Neural crest cell (in vitro differentiated cells): ENCODE measurements around the gene PTMA. TPM values are rescaled to one million over a fixed set of nuclear protein-coding genes. Genes with fewer than 3 reads are reported as not detected.
"Not testable (repeated sequence)": the region's sequence is repeated elsewhere in the genome, so short reads cannot be mapped to it uniquely, and the experiment has no call there.

Experiments used
- DNase-seq: peaks from one replicate; pipeline ENCODE4 v3.0.0; 2021; ENCODE audit warnings: low read depth, mixed read lengths, low spot score
- H3K27ac Mint-ChIP-seq: one replicate; pipeline ENCODE4 v1.8.0; 2021; ENCODE audit warnings: mild to moderate bottlenecking, mixed read lengths; ENCODE audit not compliant: unreplicated experiment
- H3K27me3 Mint-ChIP-seq: 2 replicates; pipeline ENCODE4 v1.8.0; 2021; ENCODE audit warnings: low read depth, mild to moderate bottlenecking, mixed read lengths
- H3K36me3 Mint-ChIP-seq: 2 replicates; pipeline ENCODE4 v1.8.0; 2021; ENCODE audit warnings: low read depth, mild to moderate bottlenecking, mixed read lengths
- H3K4me1 Mint-ChIP-seq: 2 replicates; pipeline ENCODE4 v1.8.0; 2021; ENCODE audit warnings: mixed read lengths
- H3K4me3 Mint-ChIP-seq: one replicate; pipeline ENCODE4 v1.8.0; 2021; ENCODE audit warnings: mild to moderate bottlenecking, mixed read lengths
- H3K9me3 Mint-ChIP-seq: 2 replicates; pipeline ENCODE4 v1.8.0; 2021; ENCODE audit warnings: mixed read lengths
- CTCF ChIP-seq: fragments of 200-600 bp; sonication (generic); conservative IDR thresholded peaks from 2 replicates; pipeline ENCODE4 v1.5.0; 2021; ENCODE audit warnings: antibody characterized with exemption, mild to moderate bottlenecking
- long read RNA-seq: library from polyadenylated mRNA; unstranded; transcript quantifications from one replicate; pipeline ENCODE4 v2.0.0, GENCODE V29; 2020
- total RNA-seq: library from RNA; stranded (reverse); gene quantifications from 2 replicates; pipeline ENCODE4 v1.2.1, GENCODE V29; 2021

The PTMA gene
- total RNA-seq, result 1,415 and 1,529 TPM in 2 replicates
- long read RNA-seq, transcript PTMA-202 (5 exons, 1,221 nt), result major isoform, 349 of 435 reads
- long read RNA-seq, transcript PTMA-201 (5 exons, 1,212 nt), result minor isoform, 32 of 435 reads
- long read RNA-seq, partial matches to known transcripts, result 41 of 435 reads
- long read RNA-seq, other reads (novel, unspliced or antisense), result 10 of 435 reads

- Mint-ChIP-seq H3K4me1 (peaks cover 46% of the 10 kb centered on the region), H3K27me3 (peaks cover 40% of the 10 kb centered on the region), H3K36me3 (peaks cover 28% of the 10 kb centered on the region), H3K27ac (peak within 1 kb of the TSS; percentile 100), H3K4me3 (peak within 1 kb of the TSS; percentile 100), H3K9me3 (peaks cover 3% of the 10 kb centered on the region)
- TF ChIP-seq CTCF, result no peak
- DNase-seq, result peak; percentile 97
Observed at GRCh38 chr2:231707927-231708772, at the start of gene PTMA. PTMA (plus strand) TSS chr2:231708525; CDS start chr2:231708707, 182 bp downstream.

DNA sequence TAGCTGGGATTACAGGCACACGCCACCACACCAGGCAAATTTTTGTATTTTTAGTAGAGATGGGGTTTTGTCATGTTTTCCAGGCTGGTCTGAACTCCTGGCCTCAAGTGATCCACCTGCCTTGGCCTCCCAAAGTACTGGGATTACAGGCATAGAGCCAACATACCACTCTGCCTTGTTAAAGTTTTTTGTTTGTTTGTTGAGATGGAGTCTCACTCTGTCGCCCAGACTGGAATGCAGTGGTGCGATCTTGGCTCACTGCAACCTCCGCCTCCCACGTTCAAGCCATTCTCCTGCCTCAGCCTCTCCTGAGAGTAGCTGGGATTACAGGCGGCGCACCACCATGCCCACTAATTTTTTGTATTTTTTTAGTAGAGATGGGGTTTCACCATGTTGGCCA is 48.3 kb upstream of the PTMA start:
- not testable (repeated sequence) for H3K4me3 Mint-ChIP-seq, H3K27me3 Mint-ChIP-seq

DNA sequence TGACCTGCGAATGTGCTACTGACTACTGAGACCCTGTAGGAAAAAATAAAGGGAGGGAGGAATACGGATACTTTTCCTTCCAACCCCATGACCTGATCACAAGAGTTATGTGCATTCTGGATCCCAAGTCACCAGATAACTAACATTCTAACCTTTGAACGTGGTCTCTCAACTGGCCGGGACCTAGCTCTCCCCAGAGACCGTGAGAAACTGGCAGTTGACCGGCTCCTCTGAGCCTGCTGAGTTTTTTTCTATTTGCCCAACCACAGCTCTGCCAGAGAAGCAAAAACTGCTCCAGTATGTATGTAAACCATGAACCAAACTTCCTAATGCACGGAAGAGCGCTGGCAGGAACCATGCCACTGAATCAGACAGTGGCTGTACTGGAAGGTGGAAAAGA is 47.5 kb upstream of the PTMA start:
- Mint-ChIP-seq H3K9me3 (peaks cover 2% of the 10 kb centered on the region), H3K27ac (no peak overlapping the region), H3K4me1 (peaks cover 21% of the 10 kb centered on the region), H3K36me3 (peaks cover 3% of the 10 kb centered on the region), H3K4me3 (no peak overlapping the region), H3K27me3 (no peaks in the 10 kb centered on the region)
- no peak for DNase-seq
- no peak for TF ChIP-seq CTCF

More for the DNA sequence above, 48.3 kb upstream of the PTMA start:
- not testable (repeated sequence) for H3K9me3 Mint-ChIP-seq, H3K27ac Mint-ChIP-seq, DNase-seq, H3K36me3 Mint-ChIP-seq
- H3K4me1 Mint-ChIP-seq, result peaks cover 17% of the 10 kb centered on the region

GRCh38 chr2:231661422-231662027 is 46.8 kb upstream of the PTMA start:
- Mint-ChIP-seq H3K9me3 (peaks cover 2% of the 10 kb centered on the region), H3K36me3 (peaks cover 3% of the 10 kb centered on the region), H3K4me3 (no peak overlapping the region), H3K4me1 (peaks cover 27% of the 10 kb centered on the region), H3K27ac (peak overlapping the region; percentile 38), H3K27me3 (no peaks in the 10 kb centered on the region)
- no peak for DNase-seq
- no peak for TF ChIP-seq CTCF

GRCh38 chr2:231662028-231662810 is 46.1 kb upstream of the PTMA start:
- no peak for TF ChIP-seq CTCF
- Mint-ChIP-seq H3K36me3 (peaks cover 3% of the 10 kb centered on the region), H3K27ac (peak overlapping the region; percentile 38), H3K4me3 (peak overlapping the region; percentile 74), H3K27me3 (no peaks in the 10 kb centered on the region), H3K9me3 (peaks cover 2% of the 10 kb centered on the region), H3K4me1 (peaks cover 34% of the 10 kb centered on the region)
- peak; percentile 97 for DNase-seq
